ENCODE results near the gene ROR1.

ROR1 gene

GRCh38 chr1:63775418-63776127 is 1.8 kb downstream of the ROR1 start:
- Histone ChIP-seq H3K9ac (no peak overlapping the region), H3K36me3 (ENCODE audit: control insufficient read depth, insufficient read depth, low read length) (no peaks in the 10 kb centered on the region), H3K27me3 (ENCODE audit: control insufficient read depth, insufficient read depth, low read length) (no peaks in the 10 kb centered on the region), H2AFZ (no peak overlapping the region), H3K4me1 (no peaks in the 10 kb centered on the region), H3K4me3 (ENCODE audit: low read depth, low read length) (peak overlapping the region; percentile 67), H3K27ac (no peak overlapping the region), H3K9me3 (ENCODE audit: control insufficient read depth, low read length) (no peaks in the 10 kb centered on the region), H3K4me2 (ENCODE audit: low read length) (peak overlapping the region; percentile 80), H3K79me2 (peaks cover 11% of the 10 kb centered on the region)
- no peak for TF ChIP-seq CTCF (IDR thresholded peaks at IDR 0.05)

GRCh38 chr1:63777286-63777685 is 3.5 kb downstream of the ROR1 start:
- Histone ChIP-seq H3K79me2 (peaks cover 15% of the 10 kb centered on the region), H3K9ac (no peak overlapping the region), H3K27ac (no peak overlapping the region), H3K4me1 (no peaks in the 10 kb centered on the region), H3K27me3 (ENCODE audit: control insufficient read depth, insufficient read depth, low read length) (no peaks in the 10 kb centered on the region), H3K4me2 (ENCODE audit: low read length) (no peak overlapping the region), H2AFZ (no peak overlapping the region), H3K9me3 (ENCODE audit: control insufficient read depth, low read length) (no peaks in the 10 kb centered on the region), H3K4me3 (ENCODE audit: low read depth, low read length) (no peak overlapping the region), H3K36me3 (ENCODE audit: control insufficient read depth, insufficient read depth, low read length) (no peaks in the 10 kb centered on the region)
- TF ChIP-seq CTCF (IDR thresholded peaks at IDR 0.05) = no peak

- Histone ChIP-seq H3K36me3 (ENCODE audit: control insufficient read depth, insufficient read depth, low read length) (no peaks in the 10 kb centered on the region), H2AFZ (no peak overlapping the region), H3K27ac (no peak overlapping the region), H3K9ac (no peak overlapping the region), H3K4me2 (ENCODE audit: low read length) (no peak overlapping the region), H3K9me3 (ENCODE audit: control insufficient read depth, low read length) (no peaks in the 10 kb centered on the region), H3K27me3 (ENCODE audit: control insufficient read depth, insufficient read depth, low read length) (no peaks in the 10 kb centered on the region), H3K4me3 (ENCODE audit: low read depth, low read length) (no peak overlapping the region), H3K4me1 (no peaks in the 10 kb centered on the region), H3K79me2 (peaks cover 16% of the 10 kb centered on the region)
- no peak for TF ChIP-seq CTCF (IDR thresholded peaks at IDR 0.05)
Observed at GRCh38 chr1:63777965-63778880, 4.4 kb downstream of the ROR1 start.

- H3K27ac ChIP-seq = no peak overlapping the region
- H2AFZ ChIP-seq = no peak overlapping the region
- H3K27me3 ChIP-seq (ENCODE audit: control insufficient read depth, insufficient read depth, low read length) = no peaks in the 10 kb centered on the region
- no peak overlapping the region for H3K9ac ChIP-seq
- H3K9me3 ChIP-seq (ENCODE audit: control insufficient read depth, low read length) = no peaks in the 10 kb centered on the region
- no peak overlapping the region for H3K4me3 ChIP-seq (ENCODE audit: low read depth, low read length)
- TF ChIP-seq CTCF (IDR thresholded peaks at IDR 0.05) = no peak
- no peaks in the 10 kb centered on the region for H3K36me3 ChIP-seq (ENCODE audit: control insufficient read depth, insufficient read depth, low read length)
- no peak overlapping the region for H3K4me2 ChIP-seq (ENCODE audit: low read length)
- H3K79me2 ChIP-seq = peaks cover 18% of the 10 kb centered on the region
- no peaks in the 10 kb centered on the region for H3K4me1 ChIP-seq
Observed at GRCh38 chr1:63779338-63780211, 5.8 kb downstream of the ROR1 start.

Measured in parathyroid adenoma (tissue), 2 donors.